Measurements from ENCODE around the gene SLC36A2. TPM values are rescaled to one million over a fixed set of nuclear protein-coding genes. Genes with fewer than 3 reads are reported as not detected.
"Not testable (repeated sequence)": the region's sequence is repeated elsewhere in the genome, so short reads cannot be mapped to it uniquely, and the experiment has no call there.

The SLC36A2 gene
- total RNA-seq: 0.60 TPM
- long read RNA-seq: 0 reads

GRCh38 chr5:151347369-151347768 is at the start of gene SLC36A2:
Gene SLC36A2, minus strand, starts transcription at chr5:151347559. Its CDS starts 99 bp downstream, at chr5:151347460.
- intact Hi-C loops (cut with DNase I): no loop called here
- DNase-seq (ENCODE audit: missing footprints) (no peak), ATAC-seq (no peak)

DNA sequence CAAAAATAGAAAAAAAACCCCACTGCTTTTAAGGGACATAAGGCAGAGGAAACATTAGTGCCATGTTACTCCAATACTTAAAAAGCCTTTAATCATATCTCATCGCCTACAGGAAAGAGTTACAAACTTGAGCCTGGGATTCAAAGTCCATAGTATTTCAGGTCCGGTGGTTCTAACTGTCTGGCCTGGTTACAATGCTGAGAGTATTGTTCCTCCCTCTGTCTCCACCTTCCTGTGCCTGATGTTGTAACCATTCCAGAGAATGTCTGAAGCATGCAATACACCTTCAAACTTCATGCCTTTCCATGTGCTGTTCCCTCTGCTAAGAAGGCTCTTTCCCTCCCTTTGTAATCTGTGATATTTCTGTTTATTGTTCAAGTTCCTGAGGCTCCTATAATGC is 41.6 kb upstream of the SLC36A2 start:
- DNase-seq (ENCODE audit: missing footprints) (no peak), ATAC-seq (no peak)
- intact Hi-C loops (cut with DNase I): no loop called here

DNA sequence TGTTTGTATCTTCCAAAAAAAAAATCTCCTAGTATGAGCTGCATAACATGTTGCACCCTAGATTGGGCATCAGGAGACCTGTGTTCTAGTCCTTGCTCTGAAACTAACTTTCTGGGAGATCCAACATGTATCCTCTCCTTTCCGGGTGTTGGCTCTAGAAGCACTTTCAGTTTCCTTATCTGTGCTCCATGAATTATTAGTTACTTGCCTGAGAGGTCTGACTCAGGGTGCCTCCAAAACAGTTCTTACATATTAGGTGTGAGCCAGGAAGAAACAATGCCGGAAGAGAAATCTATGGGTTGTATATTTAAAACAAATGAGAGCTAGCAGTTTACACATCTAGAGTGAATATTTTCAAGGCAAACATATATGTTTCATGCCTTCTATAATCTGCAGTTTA is 36.7 kb upstream of the SLC36A2 start:
- ATAC-seq: no peak
- intact Hi-C loops (cut with DNase I): no loop called here

GRCh38 chr5:151383011-151383410 is 35.7 kb upstream of the SLC36A2 start:
- ATAC-seq (no peak), DNase-seq (ENCODE audit: missing footprints) (no peak)
- intact Hi-C loops (cut with DNase I): no loop called here

More for the DNA sequence above, 36.7 kb upstream of the SLC36A2 start:
- DNase-seq (ENCODE audit: missing footprints): no peak

DNA sequence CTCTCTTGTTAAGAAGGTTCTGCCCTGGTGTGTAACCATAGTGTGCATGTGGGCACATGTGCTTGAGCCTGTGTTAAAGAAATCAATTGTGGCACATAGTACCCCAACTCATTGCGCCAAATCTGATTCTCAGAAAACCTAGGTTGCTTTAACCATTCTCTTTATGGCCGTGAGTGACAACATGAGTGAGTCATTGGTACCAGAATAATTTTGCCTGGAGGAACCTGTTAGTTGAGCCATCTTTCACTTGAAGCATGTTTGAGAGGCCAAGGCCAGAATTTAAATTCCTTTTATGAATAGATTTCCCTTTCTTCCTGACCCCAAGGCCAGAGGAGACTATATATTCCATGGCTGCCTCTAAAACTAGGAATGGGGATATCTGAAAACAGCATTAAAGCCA is 35.2 kb upstream of the SLC36A2 start:
- intact Hi-C loops (cut with DNase I): no loop called here
- ATAC-seq: no peak
- no peak for DNase-seq (ENCODE audit: missing footprints)

GRCh38 chr5:151381899-151382298 is 34.5 kb upstream of the SLC36A2 start:
- ATAC-seq (no peak), DNase-seq (ENCODE audit: missing footprints) (no peak)
- intact Hi-C loops (cut with DNase I): no loop called here

DNA sequence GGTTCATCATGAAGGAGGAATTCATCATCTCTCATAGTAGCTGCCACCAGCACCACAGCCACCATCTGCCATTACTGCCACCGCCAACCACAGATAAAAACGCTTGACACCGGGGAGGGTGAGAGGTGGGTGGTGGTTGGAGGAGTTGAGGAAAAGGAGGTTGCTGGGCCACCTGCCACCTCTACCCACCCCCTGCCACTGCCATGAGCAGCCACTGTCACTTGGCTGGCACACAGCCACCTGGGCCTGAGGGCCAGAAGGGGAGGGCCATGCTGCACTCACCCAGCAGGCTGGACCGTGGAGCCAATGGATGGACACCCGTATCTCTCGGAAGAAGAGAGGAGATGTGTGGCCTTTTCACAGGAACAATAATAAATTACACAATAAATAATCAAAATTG is 31.3 kb upstream of the SLC36A2 start:
- intact Hi-C loops (cut with DNase I): no loop called here
- DNase-seq (ENCODE audit: missing footprints): no peak
- no peak for ATAC-seq

- DNase-seq (ENCODE audit: missing footprints): no peak
- ATAC-seq: no peak
- intact Hi-C loops (cut with DNase I): no loop called here
Measured at GRCh38 chr5:151374539-151374938, 27.2 kb upstream of the SLC36A2 start.

- DNase-seq (ENCODE audit: missing footprints); intact Hi-C loops (cut with DNase I); ATAC-seq: not testable (repeated sequence)
Measured at GRCh38 chr5:151367038-151367437, 19.7 kb upstream of the SLC36A2 start.

- DNase-seq (ENCODE audit: missing footprints): no peak
- intact Hi-C loops (cut with DNase I): no loop called here
- ATAC-seq: no peak
Measured at GRCh38 chr5:151363673-151364072, 16.3 kb upstream of the SLC36A2 start.

DNA sequence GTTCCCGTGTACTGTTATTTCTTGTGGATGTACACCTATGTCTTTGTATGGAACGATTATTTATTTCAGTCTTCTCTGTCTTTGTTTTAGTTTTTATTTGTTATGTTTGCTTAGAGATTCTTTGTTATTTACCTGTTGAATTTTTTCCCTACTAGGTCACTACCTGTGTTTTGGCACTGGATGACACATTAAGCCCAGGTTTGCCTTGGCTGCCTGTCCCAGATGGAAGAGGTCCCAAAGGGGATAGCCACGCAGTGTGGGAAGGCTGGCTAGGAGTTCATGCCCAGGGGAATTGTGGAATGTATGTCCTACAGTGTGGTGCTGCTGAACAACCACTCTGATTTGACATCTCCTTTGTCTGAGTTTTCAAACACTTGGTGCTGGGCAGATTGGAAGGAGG is 15.6 kb upstream of the SLC36A2 start:
- intact Hi-C loops (cut with DNase I): no loop called here
- DNase-seq (ENCODE audit: missing footprints) (no peak), ATAC-seq (no peak)

GRCh38 chr5:151359391-151359790 is 12.0 kb upstream of the SLC36A2 start:
- no peak for ATAC-seq
- no peak for DNase-seq (ENCODE audit: missing footprints)
- intact Hi-C loops (cut with DNase I): no loop called here

- DNase-seq (ENCODE audit: missing footprints) (no peak), ATAC-seq (no peak)
- intact Hi-C loops (cut with DNase I): no loop called here
Measured at GRCh38 chr5:151357792-151358191, 10.4 kb upstream of the SLC36A2 start.

GRCh38 chr5:151357097-151357496 is 9.7 kb upstream of the SLC36A2 start:
- intact Hi-C loops (cut with DNase I): no loop called here
- DNase-seq (ENCODE audit: missing footprints) (no peak), ATAC-seq (no peak)

DNA sequence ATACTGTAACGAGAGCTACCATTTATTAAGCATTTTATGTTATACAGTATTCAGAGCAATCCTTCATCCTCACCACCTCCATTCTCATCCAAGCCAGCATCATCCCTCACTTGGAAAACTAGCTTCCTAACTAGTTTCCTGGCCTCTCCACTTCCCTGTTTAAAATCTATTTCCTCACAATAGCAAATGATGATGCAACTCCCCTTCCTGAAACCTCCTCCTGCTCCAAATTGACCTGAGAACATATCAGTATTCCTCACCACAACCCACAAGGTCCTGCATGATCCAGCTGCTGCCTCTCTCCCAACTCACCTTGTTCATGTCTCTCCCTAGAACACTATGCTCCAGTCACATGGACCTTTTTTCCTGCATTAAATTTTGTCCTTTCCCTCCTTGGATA is 4.3 kb upstream of the SLC36A2 start:
- DNase-seq (ENCODE audit: missing footprints) (no peak), ATAC-seq (no peak)
- intact Hi-C loops (cut with DNase I): no loop called here

GRCh38 chr5:151348789-151349188 is 1.4 kb upstream of the SLC36A2 start:
- intact Hi-C loops (cut with DNase I): no loop called here
- ATAC-seq (no peak), DNase-seq (ENCODE audit: missing footprints) (no peak)

DNA sequence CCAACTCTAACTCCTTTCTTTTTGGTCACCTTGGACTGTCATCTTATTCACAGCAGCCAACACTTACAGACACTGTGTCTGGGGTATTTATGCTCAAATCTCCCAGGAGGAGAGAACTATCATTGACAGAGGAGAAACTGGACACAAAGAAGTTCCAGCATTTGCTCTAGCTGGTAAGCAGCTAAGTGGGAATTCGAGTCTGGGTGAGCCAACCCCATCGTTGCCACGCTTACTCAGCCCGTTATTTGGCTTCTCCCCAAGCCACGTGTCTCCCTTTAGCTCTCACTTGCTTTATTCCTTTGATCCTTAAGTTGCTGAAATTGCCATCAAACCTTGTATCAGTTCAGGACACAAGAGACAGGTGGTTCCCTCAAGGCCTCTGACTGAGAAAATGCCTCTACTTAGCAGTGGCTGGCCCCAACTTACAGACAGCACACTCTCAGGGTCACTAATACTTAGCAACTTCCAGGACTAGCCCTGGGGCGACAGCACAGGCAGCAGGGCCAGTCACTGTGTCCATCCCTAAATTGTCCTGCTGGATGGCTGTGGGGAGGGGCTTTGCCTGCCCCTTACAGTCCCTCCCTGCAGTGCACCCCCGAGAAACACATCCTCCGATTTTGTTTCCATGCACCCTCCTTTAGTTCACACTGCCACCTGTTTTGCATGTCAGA is 1.4 kb downstream of the SLC36A2 start:
- intact Hi-C loops (cut with DNase I): no loop called here
- ATAC-seq (no peak), DNase-seq (ENCODE audit: missing footprints) (no peak)

DNA sequence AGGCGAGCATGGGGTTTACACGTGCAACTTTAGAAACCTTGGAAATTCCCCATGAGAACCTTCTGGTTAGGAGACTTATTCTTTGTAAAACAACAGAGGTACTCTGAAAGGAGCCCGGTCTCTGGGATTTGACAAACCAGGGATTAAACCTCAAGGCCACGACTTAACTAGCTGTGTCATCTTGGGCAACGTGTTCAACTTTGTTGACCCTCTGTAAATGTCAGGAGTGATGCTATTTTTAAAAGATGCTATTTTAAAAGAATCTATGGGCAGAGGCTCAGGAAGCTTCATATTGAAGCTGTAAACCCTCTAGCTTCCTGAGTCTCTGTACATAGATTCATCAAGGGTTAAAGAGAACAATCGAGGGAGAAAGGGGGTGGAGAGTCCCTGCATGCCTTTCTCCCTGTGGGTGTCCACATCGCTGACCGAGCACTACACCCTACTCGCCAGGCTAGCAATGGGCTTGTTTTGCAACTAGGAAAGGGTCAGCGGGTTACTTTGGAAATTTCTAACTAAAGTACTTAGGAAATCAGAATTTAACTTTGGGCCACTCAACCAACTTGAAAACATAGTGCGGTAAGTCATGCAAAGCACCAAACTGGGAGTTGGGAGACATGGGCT is 2.1 kb downstream of the SLC36A2 start:
- DNase-seq (ENCODE audit: missing footprints) (no peak), ATAC-seq (no peak)
- intact Hi-C loops (cut with DNase I): no loop called here

DNA sequence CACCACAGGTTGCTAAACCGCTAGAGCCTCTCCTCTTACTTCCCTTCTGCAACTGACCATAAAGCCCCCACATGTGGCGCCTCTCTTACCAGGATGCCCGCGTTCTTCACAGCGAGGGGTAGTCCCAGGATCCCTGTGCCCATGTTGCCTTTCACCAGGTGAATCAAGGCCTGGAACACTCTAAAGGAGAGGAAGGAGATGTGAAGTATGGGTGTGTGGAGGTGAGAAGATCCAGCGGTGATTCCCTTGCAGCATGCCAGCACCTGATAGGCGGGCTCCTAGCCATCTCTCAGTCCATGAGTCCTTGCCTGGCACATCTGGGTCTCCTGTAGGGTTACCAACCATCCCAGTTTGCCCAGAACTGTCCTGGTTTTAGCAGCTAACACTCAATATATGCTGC is 3.3 kb downstream of the SLC36A2 start:
- intact Hi-C loops (cut with DNase I): no loop called here
- ATAC-seq: no peak
- DNase-seq (ENCODE audit: missing footprints): no peak

- ATAC-seq (no peak), DNase-seq (ENCODE audit: missing footprints) (no peak)
- intact Hi-C loops (cut with DNase I): no loop called here
Measured at GRCh38 chr5:151340004-151340403, 7.4 kb downstream of the SLC36A2 start.

- intact Hi-C loops (cut with DNase I): no loop called here
- DNase-seq (ENCODE audit: missing footprints) (no peak), ATAC-seq (no peak)
Measured at GRCh38 chr5:151338734-151339133, 8.6 kb downstream of the SLC36A2 start.
